ENCODE measurements around the gene SERBP1.
A peak's percentile ranks its signal among the peaks of the same experiment; 100 is the strongest.
"Not testable (repeated sequence)": the region's sequence is repeated elsewhere in the genome, so short reads cannot be mapped to it uniquely, and the experiment has no call there.

Gene SERBP1

DNA sequence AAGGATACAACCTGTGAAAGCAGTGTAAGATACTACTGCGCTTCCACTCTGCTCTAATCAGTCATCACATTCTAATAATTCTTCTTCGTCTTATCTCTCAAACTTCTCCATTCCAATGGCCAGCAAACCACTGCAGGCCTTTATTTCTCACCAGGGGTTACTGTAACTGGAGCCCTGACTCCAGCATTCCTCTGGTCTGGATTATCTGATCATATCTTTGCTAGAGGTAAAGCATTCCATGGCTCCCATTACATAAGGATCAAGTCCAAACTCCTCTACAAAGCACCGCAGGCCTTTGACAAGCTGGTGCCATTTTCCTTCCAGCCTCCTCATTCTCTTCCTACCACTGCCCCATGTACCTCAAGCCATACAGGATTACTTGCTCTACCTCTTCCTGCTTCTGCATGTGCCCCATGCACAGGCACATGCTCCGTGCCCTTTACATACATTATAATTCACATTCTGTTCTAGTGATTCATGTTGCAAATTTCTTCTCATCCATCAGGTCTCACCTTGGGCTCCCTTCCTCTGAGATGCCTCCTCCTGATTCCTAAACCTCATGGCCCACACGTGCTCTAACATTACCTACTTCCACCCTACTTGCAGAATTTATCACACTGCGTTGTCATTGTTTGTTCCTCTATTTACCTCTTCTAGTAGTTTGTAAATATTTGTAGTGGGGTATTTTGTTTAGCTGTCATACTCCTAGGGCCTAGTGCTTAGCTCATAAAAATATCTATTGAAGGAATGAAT lies 9.3 kb upstream of the SERBP1 start:
- no peak for DNase-seq

DNA sequence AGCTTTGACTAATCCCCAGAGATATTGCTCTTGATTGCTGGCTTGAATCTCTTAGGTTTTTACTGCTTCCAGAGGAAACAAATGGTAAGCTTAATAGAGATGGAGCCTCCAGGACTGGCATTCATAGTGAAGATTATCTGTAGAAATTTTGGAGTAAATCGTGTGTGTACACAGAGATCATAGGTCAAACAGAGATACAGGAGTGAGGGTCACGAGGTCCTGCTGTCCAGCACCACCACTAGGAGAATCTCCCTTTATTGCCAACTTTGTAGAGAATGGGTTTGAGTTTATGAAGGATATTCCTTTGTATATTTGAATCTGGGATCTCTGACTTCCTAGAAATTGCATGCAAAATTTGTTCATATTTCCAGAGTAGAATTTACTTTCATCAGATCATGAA lies 7.8 kb upstream of the SERBP1 start:
- no peak for DNase-seq

DNA sequence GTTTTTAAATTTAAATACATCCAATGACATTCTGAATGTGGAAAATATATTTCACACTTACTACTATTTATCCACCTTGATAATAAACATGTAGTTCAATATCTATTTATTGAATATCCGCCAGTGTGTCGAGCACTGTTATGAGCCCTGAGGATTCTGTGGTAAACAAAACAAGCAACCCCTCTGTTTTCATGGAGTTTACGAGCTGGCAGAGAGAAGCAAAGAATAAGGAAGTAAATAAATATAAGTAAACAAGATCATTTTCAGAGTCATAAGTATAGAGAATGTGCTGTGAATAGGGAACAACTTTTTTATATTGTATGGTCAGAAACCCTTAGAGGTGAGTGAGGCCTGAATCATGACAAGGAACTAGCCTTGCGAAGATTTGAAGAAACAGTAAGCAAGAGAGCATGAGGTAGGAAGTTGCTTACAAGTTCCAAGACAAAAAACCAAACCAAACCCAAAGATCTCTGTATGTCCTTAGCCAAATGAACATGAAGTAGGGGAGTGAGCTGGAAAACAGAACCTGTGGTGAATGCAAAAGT lies 6.4 kb upstream of the SERBP1 start:
- no peak for DNase-seq

DNA sequence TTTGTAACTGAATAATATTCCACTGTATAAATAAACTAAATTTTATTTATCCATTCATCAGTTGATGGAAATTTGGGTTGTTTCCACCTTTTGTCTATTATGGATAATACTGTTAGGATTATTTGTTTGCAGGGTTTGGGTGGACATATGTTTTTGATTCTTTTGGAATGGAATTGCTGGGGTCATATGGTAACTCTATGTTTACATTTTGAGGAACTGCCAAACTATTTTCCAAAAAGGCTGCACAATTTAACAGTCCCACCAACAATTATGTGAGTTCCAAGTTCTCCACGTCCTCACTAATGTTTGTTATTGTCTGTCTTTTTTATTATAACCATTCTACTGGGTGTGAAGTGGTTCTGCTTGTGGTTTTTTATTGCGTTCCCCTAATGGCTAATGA lies 4.3 kb upstream of the SERBP1 start:
- DNase-seq, result no peak

DNA sequence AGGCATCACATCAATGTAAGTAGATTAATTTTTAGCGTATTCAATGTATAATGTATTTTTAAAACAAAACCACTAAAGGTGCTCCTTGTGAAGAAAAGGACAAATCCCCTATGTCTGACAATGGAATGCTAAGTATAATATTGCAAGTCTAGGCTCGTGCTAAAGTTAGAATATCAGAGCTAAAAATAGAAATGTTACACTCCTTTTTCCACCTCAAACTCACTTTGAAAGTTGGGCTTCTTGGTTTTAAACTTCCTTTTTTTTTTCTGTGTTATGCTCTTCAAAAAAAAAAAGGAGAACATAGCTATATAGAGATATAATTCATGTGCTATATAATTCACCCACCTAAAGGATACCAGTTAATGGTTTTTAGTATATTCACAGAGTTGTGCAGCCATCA lies 3.6 kb upstream of the SERBP1 start:
- no peak for DNase-seq

DNA sequence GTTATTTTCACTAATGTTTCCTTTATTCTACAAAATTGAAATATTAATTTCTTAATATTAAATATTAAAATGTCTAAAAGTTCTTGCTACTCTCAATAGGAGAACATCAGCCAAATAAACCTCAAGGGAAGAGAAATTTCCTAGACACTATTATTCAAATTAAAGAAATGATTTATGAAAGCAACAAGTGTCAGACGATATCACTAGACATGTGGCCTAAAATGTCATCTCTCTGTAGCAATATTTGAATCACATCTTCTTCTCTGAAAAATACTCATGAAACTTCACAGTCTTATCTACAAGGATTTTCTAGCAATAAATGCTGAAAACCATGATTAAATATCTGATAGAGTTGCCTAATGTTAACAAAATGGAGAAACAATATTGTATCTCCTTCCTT lies 2.5 kb upstream of the SERBP1 start:
- DNase-seq, result no peak

DNA sequence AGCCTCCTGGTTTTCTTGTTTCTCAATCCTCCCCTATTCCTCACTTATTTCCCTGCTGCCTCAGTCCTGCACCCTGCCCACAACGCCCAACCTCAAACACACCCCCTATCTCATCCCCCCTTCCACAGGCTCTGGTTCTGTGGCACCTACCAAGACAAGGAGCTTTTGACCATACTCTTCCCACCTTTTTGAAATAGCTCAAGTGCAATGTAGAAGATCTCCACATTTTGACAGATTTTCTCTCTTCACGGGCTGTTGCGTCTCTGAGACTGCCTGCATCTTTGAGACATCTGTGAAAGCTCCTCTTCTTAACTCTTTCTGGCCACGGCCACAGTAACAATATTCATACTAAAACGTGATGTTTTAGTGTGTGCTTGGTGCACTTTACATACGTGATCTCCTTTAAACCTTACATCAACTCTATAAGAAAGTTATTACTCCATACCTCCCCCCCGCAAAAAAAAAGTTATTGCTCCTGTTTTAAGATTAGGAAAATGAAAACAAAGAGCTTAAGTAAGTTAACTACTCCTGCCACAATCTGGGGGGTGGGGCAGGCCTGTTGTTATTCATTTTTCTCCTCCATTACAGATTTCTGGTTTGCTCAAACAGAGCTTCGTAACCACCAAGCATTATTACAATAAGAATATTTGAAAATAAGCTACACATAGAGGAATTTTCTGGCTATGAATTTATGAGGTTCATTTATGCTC lies 1.8 kb upstream of the SERBP1 start:
- no peak for DNase-seq

DNA sequence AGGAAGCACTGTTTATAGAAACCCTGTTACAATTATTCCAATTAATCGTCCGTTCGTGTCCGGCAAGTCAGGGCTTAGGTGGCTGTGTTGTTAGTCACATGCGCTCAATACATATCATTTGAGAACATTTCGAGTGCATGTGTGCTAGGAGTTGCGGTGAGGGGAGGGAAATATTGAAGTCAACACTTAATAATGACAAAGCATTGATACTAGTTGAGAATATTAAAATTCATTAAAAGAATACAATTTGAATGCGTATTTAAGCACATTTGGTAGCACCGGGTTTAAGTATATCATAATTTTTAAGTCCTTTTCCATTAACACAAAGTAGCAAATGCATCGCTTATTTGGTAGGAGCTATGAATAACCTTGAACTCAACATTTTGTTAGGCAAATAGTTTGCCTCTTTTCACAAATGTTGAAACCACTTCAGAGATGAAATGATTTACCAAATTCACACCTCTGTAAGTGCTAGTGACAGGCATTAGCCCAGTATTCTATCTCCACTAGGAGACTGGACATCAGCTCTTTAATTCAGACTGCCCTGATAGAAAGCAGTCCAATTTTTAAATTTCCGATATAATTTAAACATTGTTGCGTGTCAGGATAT lies 1.1 kb upstream of the SERBP1 start:
- DNase-seq, result peak in 1 of 2 experiments; percentile 35

DNA sequence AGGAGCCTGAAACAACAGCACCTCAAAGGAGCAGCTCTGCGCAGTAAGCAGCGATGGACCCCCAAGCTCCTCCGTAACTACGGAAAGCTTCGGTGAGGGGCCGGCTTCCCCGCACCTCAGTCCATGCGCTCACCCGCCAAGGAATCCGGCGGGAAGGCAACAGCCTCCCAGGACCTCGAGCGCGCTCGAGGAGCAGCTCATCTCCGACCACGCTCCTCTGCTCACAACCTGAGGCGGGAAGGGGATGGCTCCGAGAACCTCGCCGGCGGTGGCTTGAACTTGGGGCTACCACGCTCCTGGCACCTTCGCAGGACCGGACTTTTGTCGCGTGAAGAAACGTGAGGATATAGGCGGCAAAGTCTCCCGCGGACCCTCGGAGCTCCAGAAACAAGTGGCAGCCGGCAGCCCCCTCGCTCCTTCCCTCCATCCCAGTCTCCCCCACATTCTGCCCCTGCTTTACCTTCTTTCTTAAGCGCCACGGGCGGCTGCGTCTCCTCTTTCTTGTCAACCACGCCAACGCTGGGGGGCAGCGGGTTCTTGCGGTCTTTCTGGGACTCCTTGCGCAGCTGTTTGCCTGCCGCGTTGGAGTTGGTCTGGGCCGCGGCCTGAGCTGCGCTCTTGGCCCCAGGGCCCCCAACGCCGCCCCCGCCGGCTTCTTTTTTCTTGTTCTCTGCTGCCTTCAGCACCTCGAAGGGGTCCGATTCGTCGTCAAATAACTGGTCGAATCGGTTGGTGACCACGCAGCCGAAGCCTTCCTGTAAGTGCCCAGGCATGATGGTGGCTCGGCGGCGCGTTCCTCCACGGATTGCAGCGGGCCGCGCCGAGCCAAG lies 459 bp downstream of the SERBP1 start:
- DNase-seq, result no peak

DNA sequence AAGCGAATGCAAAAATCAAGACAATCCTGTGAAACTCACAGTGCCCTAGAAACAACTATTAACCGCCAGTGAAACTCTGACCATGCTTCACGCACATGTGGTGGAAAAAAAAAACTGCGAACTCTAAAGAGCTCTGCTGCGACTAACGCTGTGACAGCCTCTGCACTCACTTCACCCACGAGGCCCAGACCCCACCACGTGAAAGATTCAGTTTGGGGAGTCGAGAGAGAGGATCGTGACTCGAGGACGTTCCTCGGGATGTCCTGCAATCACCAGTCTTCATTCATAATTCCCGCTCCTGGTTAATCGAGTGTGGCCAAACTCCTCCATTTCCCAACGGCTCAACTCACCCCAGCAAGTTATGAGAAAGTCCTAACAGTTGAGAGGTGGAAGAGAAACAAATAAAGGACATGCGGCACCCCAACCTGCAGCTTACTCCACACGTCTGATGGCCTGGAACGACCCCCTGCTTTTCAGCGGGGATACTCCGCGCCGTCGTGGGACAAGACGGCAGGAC lies 1.1 kb downstream of the SERBP1 start:
- peak in 1 of 2 experiments; percentile 15 for DNase-seq

DNA sequence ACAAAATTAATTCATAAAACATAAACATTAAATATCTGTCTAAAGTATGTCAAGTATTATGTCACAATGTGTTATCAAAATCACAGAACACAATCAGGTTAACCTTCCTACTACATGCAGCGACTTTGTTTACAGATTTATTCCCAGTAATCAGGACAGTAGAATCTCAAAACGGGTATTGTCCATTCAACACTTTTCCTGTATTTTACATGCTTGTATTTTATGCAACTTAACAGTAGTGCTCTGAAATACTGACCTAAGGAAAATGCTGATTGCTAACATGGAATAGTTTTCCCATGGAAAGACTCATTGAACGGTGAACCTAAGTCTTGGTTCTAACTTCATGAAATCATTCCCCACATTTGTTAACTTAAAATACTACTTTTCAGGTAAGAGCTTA lies 2.3 kb downstream of the SERBP1 start:
- no peak for DNase-seq

DNA sequence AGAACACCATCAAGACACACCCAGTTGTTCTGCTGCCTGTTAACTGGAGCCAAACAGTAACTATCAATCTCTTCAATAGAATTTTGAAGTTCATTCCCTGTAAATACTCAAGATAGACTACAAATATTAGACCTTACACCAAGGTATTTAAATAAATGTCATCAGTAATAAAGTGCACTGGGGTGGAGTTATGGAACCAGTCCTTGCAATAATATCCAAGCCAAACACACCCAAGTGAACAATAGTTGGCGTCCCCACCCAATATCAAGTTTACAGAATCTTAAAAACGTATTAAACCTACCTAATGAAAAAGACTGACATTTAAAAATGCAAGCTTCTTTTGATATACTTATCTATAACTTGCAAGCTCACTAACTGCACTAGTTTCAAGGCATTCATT lies 2.7 kb downstream of the SERBP1 start:
- DNase-seq, result no peak

DNA sequence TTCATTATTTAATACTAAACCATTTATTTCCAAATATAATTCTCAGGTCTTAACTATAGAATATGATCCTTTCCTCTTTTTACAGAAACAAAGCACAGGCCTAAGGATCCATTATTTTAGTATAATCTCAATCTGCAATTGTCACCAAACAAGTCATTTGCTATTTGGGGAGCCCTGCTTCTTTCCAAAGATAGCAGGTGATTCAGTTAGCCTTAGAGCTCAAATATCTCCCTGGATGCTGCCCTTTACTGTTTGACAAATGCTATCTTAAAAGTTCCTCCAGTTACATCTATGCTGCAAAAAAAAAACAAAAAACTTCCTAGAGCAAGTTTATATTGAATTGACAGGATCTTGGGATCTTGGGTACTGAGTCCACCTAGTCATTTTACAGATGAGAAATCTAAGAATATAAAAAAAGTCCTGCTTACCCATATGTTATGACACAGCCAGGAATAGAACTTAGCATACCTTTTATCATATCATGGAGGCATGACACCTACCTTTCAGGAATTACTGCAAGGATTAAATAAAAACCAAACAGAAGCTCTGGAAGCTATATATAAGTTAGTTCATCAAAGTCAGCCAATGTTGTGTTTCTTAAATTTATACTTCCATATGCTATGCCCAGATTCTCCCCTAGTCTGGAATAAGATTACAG lies 9.2 kb downstream of the SERBP1 start:
- DNase-seq, result no peak

DNA sequence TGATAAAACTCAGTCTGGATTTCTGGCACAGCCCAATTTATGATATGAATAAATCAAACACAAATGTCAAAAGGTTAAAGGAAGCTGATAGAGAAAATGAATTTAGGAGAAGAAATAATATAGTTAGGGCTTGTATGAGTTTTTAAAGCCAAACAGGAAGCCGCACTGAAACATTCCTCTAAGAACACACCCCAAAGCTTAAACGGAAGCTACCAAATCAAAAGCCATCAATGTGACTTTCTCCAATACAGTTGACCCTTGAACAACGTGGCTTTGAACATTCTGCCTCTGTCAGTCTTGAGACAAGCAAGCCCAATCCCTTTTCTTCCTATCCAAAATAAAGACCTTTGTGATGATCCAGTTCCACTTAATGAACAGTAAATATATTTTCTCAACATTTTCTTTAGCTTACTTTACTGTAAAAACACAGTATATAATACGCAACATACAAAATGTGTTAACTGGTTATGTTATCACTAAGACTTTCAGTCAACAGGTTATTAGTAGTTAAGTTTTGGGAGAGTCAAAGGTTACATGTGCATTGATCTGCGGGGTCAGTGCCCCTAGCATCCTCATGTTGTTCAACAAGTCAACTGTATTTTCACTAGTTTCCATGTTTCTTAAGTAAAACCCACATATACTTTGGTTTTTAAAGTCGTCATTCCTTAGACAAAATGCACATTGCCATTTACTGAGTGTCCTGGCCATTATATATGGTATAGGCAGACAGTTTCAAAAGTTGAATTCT lies 11.2 kb downstream of the SERBP1 start:
- DNase-seq, result no peak

DNA sequence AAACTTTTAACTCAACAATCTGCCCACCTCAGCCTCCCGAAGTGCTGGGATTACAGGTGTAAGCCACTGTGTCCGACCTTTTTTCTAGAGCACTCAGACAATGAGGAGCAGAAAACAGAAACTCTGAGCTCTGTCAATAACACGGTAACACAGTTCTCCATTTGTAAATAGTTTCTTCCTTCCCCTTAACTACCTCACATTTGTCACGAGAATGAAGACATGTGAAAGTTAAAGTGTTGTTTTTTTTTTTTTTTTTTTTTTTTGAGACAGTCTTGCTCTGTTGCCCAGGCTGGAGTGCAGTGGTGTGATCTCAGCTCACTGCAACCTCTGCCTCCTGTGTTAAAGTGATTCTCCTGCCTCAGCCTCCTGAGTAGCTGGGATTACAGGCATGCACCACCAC lies 12.5 kb downstream of the SERBP1 start:
- DNase-seq, result not testable (repeated sequence)

DNA sequence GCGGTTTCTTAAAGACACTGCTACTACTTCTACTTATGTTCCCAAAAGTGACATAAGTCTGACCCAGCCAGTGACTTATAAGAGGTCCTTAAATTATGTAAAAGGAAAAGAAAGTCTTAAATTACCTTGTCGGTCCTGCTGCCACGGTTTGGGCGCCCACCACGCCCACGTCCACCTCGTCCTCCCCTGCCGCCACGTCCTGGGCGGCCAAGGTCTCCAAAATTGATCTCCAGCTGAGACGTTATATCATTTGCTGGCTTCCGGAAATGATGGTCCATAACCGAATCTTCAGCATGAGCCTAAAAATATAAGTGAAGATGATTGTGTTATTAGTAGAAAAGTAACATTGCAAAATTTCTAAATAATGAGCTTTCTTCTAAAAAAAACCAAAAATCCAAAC lies 15.2 kb downstream of the SERBP1 start:
- no peak for DNase-seq

DNA sequence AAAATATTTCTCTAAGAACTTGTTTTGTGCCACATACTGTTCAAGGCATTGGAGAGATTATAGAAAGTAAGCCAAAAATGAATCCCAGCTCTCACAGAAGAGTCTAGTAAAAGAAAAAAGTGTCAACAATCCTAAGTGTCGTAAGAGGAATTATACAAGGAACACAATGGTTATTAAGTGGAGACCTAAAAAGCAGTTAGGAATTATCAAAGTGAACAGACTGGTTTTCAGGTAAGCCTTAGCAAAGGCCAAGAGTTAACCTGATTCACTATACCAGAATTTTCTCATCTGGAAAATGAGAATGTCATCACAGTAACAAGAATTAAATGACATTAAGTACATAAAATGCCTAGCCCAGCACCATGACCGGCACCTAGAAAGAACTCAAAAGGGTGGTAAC lies 15.6 kb downstream of the SERBP1 start:
- no peak for DNase-seq

DNA sequence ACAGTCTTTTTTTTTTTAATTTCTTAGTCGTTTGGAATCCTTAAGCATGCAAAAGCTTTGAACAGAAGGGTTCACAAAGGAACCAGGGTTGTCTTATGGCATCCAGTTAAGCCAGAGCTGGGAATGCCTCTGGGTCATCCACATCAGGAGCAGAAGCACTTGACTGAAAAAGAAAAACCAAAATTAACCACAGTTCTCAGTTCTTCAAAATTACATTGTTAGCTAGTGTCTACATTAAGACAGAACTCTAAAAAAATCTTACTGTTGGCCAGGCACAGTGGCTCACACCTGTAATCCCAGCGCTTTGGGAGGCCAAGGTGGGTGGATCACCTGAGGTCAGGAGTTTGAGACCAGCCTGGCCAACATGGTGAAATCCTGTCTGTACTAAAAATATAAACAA lies 17.1 kb downstream of the SERBP1 start:
- DNase-seq, result not testable (repeated sequence)

DNA sequence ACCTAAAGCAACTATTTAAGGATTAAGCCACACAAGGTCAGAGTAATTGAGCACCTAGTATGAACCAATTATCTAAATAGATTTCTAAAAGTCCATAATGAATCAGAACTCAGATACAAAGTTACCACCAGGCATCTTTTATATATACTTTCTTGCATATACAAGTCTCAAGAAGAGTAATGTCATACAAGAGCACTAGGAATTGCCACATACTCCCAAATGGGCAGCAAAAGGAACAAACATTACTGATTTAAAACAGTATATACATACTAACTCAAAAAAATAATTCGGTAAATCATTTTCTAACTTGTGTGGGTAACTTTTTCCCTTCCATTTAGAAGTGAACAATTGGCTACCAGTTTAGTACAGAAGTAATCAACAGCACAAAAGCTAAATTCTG lies 22.1 kb downstream of the SERBP1 start:
- no peak for DNase-seq

DNA sequence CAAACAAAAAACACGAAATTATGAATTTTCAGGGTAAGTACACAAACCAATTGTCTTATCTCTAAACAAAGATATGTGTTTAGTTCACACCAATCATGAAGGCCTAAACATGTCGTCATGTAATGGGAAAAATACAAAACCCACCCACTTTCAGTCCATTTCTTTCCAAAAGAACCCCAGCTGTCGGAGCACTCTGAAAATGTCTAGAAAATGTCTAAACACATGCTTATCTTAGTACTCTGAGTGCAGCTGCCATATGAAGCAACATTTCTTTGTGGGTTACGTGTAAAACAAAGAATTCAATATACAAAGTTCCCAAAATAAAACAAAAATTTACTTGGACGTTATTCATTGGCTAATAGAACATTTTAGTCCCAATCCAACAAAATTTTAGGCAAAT lies 22.7 kb downstream of the SERBP1 start:
- DNase-seq, result no peak

DNA sequence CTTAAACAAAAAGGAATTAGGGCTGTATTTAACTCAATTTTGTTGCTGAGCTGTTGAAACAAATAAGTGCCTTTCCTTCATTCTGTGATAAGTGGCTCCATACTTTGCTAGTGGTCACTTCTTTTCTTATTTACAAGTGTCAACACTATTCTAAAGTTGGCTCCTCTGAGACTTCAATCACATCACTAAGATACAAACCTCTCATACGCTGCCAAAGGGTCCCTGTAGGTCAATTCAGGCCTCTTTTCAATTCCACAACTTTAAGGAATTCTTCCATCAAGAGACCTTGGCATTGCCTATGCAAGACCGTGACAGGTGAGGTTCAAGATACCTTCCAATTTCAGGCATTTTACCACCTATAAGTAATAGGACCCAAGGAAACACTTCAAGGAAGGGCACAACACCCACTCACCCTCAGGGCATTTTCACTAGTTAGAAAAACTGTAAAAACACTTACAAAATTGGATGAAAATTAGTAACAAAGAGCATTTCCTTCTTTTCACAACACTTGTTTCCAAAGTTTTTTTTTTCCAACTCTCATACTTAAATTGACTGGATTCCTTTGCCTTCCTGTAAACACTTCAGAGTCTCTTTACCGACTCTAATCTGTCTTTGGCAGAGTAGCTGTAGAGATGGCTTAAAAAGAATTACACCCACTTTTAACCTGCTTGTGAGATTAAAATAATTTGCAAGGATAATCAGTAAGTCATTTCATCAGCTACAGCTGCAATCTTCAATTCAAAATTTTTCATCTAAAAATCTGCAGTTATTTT lies 24.5 kb downstream of the SERBP1 start:
- DNase-seq, result no peak
